ENCODE measurements around the gene DNMT3B. TPM values are rescaled to one million over a fixed set of nuclear protein-coding genes. Genes with fewer than 3 reads are reported as not detected.

Gene DNMT3B
- total RNA-seq, 2 experiments from 2014 or later: 9.0 to 10.0 TPM

- ChIA-PET CTCF (no interaction called here), POLR2A (no interaction called here)
- peak overlapping the region; percentile 20 for H3K4me3 Mint-ChIP-seq
- H3K9me3 Mint-ChIP-seq (ENCODE audit: insufficient read depth): no peaks in the 10 kb centered on the region
- DNase-seq (no peak), ATAC-seq (no peak)
- H3K4me1 Mint-ChIP-seq (ENCODE audit: low read depth): peaks cover 56% of the 10 kb centered on the region
- H3K27ac Mint-ChIP-seq: peak overlapping the region; percentile 34
- H3K27me3 Mint-ChIP-seq (ENCODE audit: low read depth): no peaks in the 10 kb centered on the region
- H3K36me3 Mint-ChIP-seq (ENCODE audit: low read depth): peaks cover 71% of the 10 kb centered on the region
Observed at GRCh38 chr20:32831982-32832381, 69.8 kb downstream of the DNMT3B start.

DNA sequence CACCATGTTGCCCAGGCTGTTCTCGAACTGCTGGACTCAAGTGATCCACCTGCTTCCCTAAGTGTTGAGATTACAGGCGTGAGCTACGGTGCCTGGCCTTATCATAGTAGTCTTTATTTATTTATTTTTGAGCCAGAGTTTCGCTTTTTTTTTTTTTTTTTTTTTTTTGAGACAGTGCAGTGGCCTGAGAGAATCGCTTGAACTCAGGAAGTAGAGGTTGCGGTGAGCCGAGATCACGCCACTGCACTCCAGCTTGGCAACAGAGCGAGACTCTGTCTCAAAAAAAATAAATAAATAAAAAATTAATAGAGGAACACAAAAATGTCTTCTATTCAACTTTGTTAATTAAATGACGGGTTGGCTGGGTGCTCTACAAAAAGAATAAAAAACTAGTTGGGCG lies 70.5 kb downstream of the DNMT3B start:
- DNase-seq: peak; percentile 70
- ChIA-PET POLR2A (no interaction called here), CTCF (interaction anchor here (1.0 to 1.8 kb wide), 4 partner anchors 12 to 159 kb away, joined by 4 to 7 read pairs (median 5); partner anchors contain the start of gene C20orf203)
- peaks cover 61% of the 10 kb centered on the region for H3K4me1 Mint-ChIP-seq (ENCODE audit: low read depth)
- peak; percentile 57 for ATAC-seq
- no peaks in the 10 kb centered on the region for H3K27me3 Mint-ChIP-seq (ENCODE audit: low read depth)
- H3K4me3 Mint-ChIP-seq: peak overlapping the region; percentile 28
- peak overlapping the region; percentile 67 for H3K27ac Mint-ChIP-seq
- H3K9me3 Mint-ChIP-seq (ENCODE audit: insufficient read depth): no peaks in the 10 kb centered on the region
- peaks cover 72% of the 10 kb centered on the region for H3K36me3 Mint-ChIP-seq (ENCODE audit: low read depth)

- DNase-seq: no peak
- no peaks in the 10 kb centered on the region for H3K9me3 Mint-ChIP-seq (ENCODE audit: insufficient read depth)
- ChIA-PET POLR2A (no interaction called here), CTCF (interaction anchor here (1.0 kb wide), 1 partner anchor 22 kb away, joined by 3 read pairs; no protein-coding TSS in a partner anchor)
- no peak overlapping the region for H3K4me3 Mint-ChIP-seq
- H3K4me1 Mint-ChIP-seq (ENCODE audit: low read depth): peaks cover 49% of the 10 kb centered on the region
- peaks cover 72% of the 10 kb centered on the region for H3K36me3 Mint-ChIP-seq (ENCODE audit: low read depth)
- no peak for ATAC-seq
- H3K27ac Mint-ChIP-seq: no peak overlapping the region
- no peaks in the 10 kb centered on the region for H3K27me3 Mint-ChIP-seq (ENCODE audit: low read depth)
Observed at GRCh38 chr20:32834972-32835371, 72.8 kb downstream of the DNMT3B start.

DNA sequence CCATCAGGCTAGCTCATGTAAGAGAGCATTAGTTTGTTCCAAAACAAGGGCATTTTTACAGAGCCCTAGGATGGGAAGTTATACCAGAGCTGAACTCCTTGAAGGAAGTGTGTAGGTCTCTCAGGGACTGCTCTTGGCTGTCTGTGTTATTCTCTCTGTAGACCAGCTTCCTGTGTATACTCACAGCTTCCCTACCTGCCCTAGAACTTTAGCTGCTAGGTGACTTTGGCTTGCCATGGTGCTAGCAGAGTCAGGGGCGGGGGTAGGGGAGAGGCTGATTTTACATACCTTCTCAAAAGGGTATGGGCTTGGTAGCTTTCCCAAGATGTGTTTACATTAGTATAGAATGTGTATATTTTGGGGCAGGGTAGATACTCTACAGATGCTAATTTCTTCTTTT lies 75.0 kb downstream of the DNMT3B start:
- ChIA-PET CTCF (interaction anchor here (0.9 to 1.6 kb wide), 3 partner anchors 14 to 47 kb away, joined by 3 to 5 read pairs (median 3); no protein-coding TSS in a partner anchor), POLR2A (no interaction called here)
- Mint-ChIP-seq H3K9me3 (ENCODE audit: insufficient read depth) (no peaks in the 10 kb centered on the region), H3K27me3 (ENCODE audit: low read depth) (no peaks in the 10 kb centered on the region), H3K36me3 (ENCODE audit: low read depth) (peaks cover 64% of the 10 kb centered on the region), H3K4me3 (no peak overlapping the region), H3K4me1 (ENCODE audit: low read depth) (peaks cover 38% of the 10 kb centered on the region), H3K27ac (no peak overlapping the region)
- DNase-seq: no peak
- no peak for ATAC-seq

DNA sequence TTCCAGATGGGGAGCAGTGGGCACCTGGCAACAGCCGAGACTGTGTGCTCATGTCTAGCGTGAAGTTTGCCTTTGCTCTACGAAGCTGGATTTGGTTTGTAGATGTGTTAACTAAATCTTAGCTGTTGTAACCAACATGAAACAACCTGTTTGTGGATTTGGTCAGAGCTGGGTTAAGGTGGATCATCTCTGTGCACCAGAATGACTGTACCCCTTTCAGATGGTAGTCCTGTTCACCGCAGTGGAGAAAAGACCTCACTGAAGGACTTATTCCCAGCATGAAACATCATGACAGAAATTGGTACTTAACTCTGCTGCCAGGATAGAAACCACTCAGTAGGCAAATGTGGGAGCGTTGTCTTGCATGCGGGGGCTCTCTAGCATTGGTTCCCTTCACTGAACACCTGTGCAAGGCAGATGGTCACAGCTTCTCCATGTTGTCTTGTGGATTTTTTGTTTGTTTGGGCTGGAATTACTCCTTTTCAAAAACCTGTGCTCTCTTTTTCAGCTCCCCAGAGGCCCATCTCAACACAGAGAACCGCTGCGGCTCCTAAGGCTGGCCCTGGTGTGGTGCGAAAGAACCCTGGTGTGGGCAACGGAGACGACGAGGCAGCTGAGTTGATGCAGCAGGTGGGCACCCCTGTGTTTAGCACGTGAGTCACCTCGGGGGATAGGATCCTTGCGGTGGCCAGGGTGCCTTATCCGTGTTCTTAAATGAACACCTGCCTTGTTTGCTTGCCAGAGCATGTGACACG lies 77.2 kb downstream of the DNMT3B start:
- ChIA-PET CTCF (interaction anchor here (1.0 kb wide), 1 partner anchor 49 kb away, joined by 3 read pairs; no protein-coding TSS in a partner anchor), POLR2A (interaction anchor here (1.5 kb wide), 1 partner anchor 19 kb away, joined by 3 read pairs; the partner anchor contains the start of gene MAPRE1)
- DNase-seq: no peak
- no peaks in the 10 kb centered on the region for H3K27me3 Mint-ChIP-seq (ENCODE audit: low read depth)
- H3K4me3 Mint-ChIP-seq: no peak overlapping the region
- no peaks in the 10 kb centered on the region for H3K9me3 Mint-ChIP-seq (ENCODE audit: insufficient read depth)
- peaks cover 62% of the 10 kb centered on the region for H3K36me3 Mint-ChIP-seq (ENCODE audit: low read depth)
- no peak overlapping the region for H3K27ac Mint-ChIP-seq
- no peak for ATAC-seq
- peaks cover 26% of the 10 kb centered on the region for H3K4me1 Mint-ChIP-seq (ENCODE audit: low read depth)

GRCh38 chr20:32839982-32840285 lies 77.7 kb downstream of the DNMT3B start:
- peaks cover 64% of the 10 kb centered on the region for H3K36me3 Mint-ChIP-seq (ENCODE audit: low read depth)

DNA sequence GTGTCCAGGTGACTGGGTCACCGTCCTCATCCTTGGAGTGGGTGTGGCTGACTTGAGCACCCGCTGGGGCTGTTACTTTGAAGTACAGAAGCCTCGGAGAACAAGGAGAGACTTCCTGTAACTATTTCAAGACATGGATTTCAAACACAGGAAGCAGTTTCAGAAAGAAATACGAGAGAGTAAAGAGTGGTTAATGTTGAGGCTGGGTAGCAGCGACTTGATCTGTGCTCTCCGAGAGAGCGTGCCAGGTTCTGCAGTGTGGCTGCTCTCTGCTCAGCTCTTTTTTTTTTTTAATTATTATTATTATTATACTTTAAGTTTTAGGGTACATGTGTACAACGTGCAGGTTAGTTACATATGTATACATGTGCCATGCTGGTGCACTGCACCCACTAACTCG lies 79.0 kb downstream of the DNMT3B start:
- ChIA-PET POLR2A (no interaction called here), CTCF (interaction anchor here (1.6 kb wide), 1 partner anchor 167 kb away, joined by 3 read pairs; the partner anchor contains the start of gene C20orf203)
- Mint-ChIP-seq H3K36me3 (ENCODE audit: low read depth) (peaks cover 66% of the 10 kb centered on the region), H3K27me3 (ENCODE audit: low read depth) (no peaks in the 10 kb centered on the region), H3K27ac (peak overlapping the region; percentile 83), H3K4me1 (ENCODE audit: low read depth) (peaks cover 24% of the 10 kb centered on the region), H3K4me3 (no peak overlapping the region), H3K9me3 (ENCODE audit: insufficient read depth) (no peaks in the 10 kb centered on the region)
- ATAC-seq (peak; percentile 25), DNase-seq (no peak)

More at GRCh38 chr20:32839982-32840285, 77.7 kb downstream of the DNMT3B start:
- Mint-ChIP-seq H3K27ac (no peak overlapping the region), H3K9me3 (ENCODE audit: insufficient read depth) (no peaks in the 10 kb centered on the region), H3K4me3 (no peak overlapping the region), H3K27me3 (ENCODE audit: low read depth) (no peaks in the 10 kb centered on the region), H3K4me1 (ENCODE audit: low read depth) (peaks cover 26% of the 10 kb centered on the region)
- CTCF ChIA-PET: no interaction called here
- DNase-seq (no peak), ATAC-seq (no peak)
- POLR2A ChIA-PET: interaction anchor here (1.5 kb wide), 1 partner anchor 20 kb away, joined by 3 read pairs; the partner anchor contains the start of gene MAPRE1

GRCh38 chr20:32841632-32842031 lies 79.4 kb downstream of the DNMT3B start:
- CTCF ChIA-PET: interaction anchor here (0.7 to 1.6 kb wide), 2 partner anchors 12 to 168 kb away, joined by 3 read pairs; partner anchors contain the start of gene C20orf203
- peak overlapping the region; percentile 60 for H3K27ac Mint-ChIP-seq
- no peaks in the 10 kb centered on the region for H3K9me3 Mint-ChIP-seq (ENCODE audit: insufficient read depth)
- POLR2A ChIA-PET: interaction anchor here (1.3 kb wide), 1 partner anchor 21 kb away, joined by 3 read pairs; no protein-coding TSS in a partner anchor
- H3K4me1 Mint-ChIP-seq (ENCODE audit: low read depth): peaks cover 19% of the 10 kb centered on the region
- ATAC-seq: no peak
- H3K4me3 Mint-ChIP-seq: no peak overlapping the region
- H3K27me3 Mint-ChIP-seq (ENCODE audit: low read depth): no peaks in the 10 kb centered on the region
- no peak for DNase-seq
- peaks cover 66% of the 10 kb centered on the region for H3K36me3 Mint-ChIP-seq (ENCODE audit: low read depth)

DNA sequence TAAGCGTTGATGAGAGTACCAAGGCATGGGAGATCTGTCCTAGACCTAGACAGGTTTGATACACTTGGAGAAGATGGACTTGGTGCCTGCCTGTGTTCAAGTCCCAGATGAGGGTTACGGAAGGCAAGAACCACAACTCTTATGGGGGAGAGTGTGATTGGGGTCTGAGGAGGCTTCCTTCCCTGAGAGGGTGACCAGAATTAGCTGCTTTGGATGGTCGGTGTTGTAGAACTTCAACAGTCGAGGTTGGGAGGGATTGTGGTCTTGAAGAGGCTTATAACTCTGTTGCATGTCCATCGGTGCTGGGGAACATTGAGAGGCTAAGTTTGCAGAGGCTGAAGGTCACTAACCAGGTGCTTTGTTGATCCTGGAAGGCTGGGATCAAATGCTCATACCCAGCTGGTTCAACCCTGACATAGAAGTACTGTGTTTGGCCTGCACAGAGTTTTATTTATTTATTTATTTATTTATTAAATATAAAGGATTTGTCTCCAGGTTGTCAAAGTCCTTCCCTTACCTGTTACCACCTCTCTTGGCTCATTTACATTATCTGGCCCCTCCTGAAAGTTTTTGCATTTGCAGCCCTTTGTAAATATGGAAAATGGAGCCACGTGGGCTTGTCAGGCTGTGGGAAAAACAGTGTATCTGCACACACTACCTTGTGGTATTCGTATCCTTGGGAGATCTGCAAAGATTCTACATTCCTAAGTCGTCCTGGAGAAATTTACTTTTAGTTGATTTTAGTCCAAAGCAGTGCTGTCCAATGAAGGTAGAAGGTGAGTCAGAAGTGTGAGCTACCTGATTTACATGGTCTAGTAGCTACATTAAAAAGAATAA lies 80.7 kb downstream of the DNMT3B start:
- ATAC-seq: no peak

DNA sequence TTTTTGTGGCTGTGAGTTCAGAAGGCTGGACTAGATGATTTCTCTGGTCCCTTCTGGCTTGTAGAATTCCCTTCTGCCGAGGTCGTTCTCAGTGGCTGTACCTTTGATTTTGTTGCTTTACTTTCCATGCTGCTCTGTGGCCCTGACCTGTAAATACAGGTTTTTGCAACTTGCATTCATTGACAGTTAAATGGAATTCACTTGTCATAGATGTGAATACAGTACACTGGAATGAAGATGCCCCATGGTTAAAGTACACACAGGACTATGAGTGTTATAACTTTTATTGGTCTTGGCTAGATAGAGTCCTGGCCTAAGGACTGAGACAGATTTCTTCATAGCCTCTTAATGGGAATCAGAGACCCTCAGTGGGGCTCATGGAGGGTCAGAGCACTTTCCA lies 83.6 kb downstream of the DNMT3B start:
- POLR2A ChIA-PET: no interaction called here
- no peak for DNase-seq
- peaks cover 10% of the 10 kb centered on the region for H3K4me1 Mint-ChIP-seq (ENCODE audit: low read depth)
- no peak for ATAC-seq
- peaks cover 65% of the 10 kb centered on the region for H3K36me3 Mint-ChIP-seq (ENCODE audit: low read depth)
- no peaks in the 10 kb centered on the region for H3K27me3 Mint-ChIP-seq (ENCODE audit: low read depth)
- no peak overlapping the region for H3K4me3 Mint-ChIP-seq
- no peak overlapping the region for H3K27ac Mint-ChIP-seq
- CTCF ChIA-PET: no interaction called here
- H3K9me3 Mint-ChIP-seq (ENCODE audit: insufficient read depth): no peaks in the 10 kb centered on the region

More for the DNA sequence above, 80.7 kb downstream of the DNMT3B start:
- Mint-ChIP-seq H3K27me3 (ENCODE audit: low read depth) (no peaks in the 10 kb centered on the region), H3K36me3 (ENCODE audit: low read depth) (peaks cover 68% of the 10 kb centered on the region), H3K4me3 (no peak overlapping the region), H3K9me3 (ENCODE audit: insufficient read depth) (no peaks in the 10 kb centered on the region), H3K4me1 (ENCODE audit: low read depth) (peaks cover 11% of the 10 kb centered on the region), H3K27ac (peak overlapping the region; percentile 27)
- ChIA-PET POLR2A (interaction anchor here (1.3 kb wide), 1 partner anchor 23 kb away, joined by 3 read pairs; no protein-coding TSS in a partner anchor), CTCF (interaction anchor here (1.6 to 2.0 kb wide), 2 partner anchors 10 to 169 kb away, joined by 3 to 7 read pairs; partner anchors contain the start of gene C20orf203)
- DNase-seq: no peak

DNA sequence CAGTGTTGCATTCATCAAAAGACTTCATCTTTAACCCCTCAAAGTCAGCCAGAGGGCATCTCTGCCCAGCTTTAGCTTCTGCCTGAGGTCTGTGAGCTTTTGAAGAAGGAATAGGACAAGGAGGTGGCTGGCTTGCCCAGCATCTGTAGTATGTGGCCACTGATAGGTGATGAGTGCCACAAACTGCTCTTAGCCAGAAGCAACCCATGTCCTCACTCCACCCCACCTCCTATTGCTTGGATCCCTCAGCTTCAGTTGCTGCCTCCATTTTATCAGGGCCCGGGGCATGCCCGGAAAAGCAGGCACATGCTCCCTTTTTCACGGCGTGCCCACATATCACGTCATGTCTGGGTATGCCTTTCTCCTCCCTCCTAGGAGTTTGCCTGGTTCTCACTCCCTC lies 84.7 kb downstream of the DNMT3B start:
- Mint-ChIP-seq H3K27me3 (ENCODE audit: low read depth) (no peaks in the 10 kb centered on the region), H3K36me3 (ENCODE audit: low read depth) (peaks cover 67% of the 10 kb centered on the region), H3K27ac (no peak overlapping the region), H3K4me3 (no peak overlapping the region), H3K9me3 (ENCODE audit: insufficient read depth) (no peaks in the 10 kb centered on the region), H3K4me1 (ENCODE audit: low read depth) (peaks cover 2% of the 10 kb centered on the region)
- no peak for DNase-seq
- CTCF ChIA-PET: interaction anchor here (0.6 to 0.7 kb wide), 2 partner anchors 132 to 907 kb away, joined by 3 read pairs; no protein-coding TSS in a partner anchor
- POLR2A ChIA-PET: no interaction called here
- ATAC-seq: no peak

Measured in activated CD8-positive, alpha-beta T cell treated with anti-CD3 and anti-CD28 coated beads, Interleukin-2, amount 10 ng/mL, durations not matched to agents 7 days and 5 days (primary cell).